PC-3 (cell line): ENCODE data around the gene UNG.

ENCODE experiments used
- CTCF ChIP-seq: fragments of 300-600 bp; sonication (generic); conservative IDR thresholded peaks from 2 replicates; pipeline ENCODE4 v1.5.1; 2017; ENCODE audit warnings: antibody characterized with exemption, low read depth, mild to moderate bottlenecking, low read length
- EZH2 ChIP-seq: fragments of 300-600 bp; sonication (generic); IDR thresholded peaks from one replicate; pipeline ENCODE4 v1.6.1; 2017; ENCODE audit warnings: antibody characterized with exemption, mild to moderate bottlenecking, low read length; ENCODE audit not compliant: unreplicated experiment

GRCh38 chr12:109102491-109102890, 5.1 kb downstream of the UNG start:
- TF ChIP-seq CTCF (no peak), EZH2 (no peak)
